Small intestine (tissue), 16 donors: Measurements from ENCODE around the gene IFNA7. TPM values are rescaled to one million over a fixed set of nuclear protein-coding genes. Genes with fewer than 3 reads are reported as not detected.
"Not testable (repeated sequence)": the region's sequence is repeated elsewhere in the genome, so short reads cannot be mapped to it uniquely, and the experiment has no call there.

Source experiments
- DNase-seq, 2 donors: peaks; one replicate each; pipeline versions ENCODE4 v3.0.0 to v3.0.0-alpha.2; 2013
- FAIRE-seq: peaks from 2 replicates; lab custom pipeline; 2012; peaks lifted over from hg19 to GRCh38; lab: Jason Lieb, UNC
- H3K27ac ChIP-seq, 3 donors: one replicate each; pipeline ENCODE4 v1.5.1; 2013; ENCODE audit warnings: low read length in 2 of 3, mild to moderate bottlenecking in 2 of 3, control low read depth in 1 of 3, inconsistent platforms in 1 of 3, low read depth in 1 of 3, moderate library complexity in 1 of 3
- H3K27me3 ChIP-seq, 3 donors: one replicate each; pipeline ENCODE4 v1.6.1; 2013; ENCODE audit warnings: low read length in 3 of 3, inconsistent platforms in 1 of 3; ENCODE audit not compliant: control insufficient read depth in 3 of 3, insufficient read depth in 3 of 3
- H3K36me3 ChIP-seq, 3 donors: one replicate each; pipeline ENCODE4 v1.6.1; 2013; ENCODE audit warnings: low read length in 3 of 3, inconsistent platforms in 1 of 3, low read depth in 1 of 3, mild to moderate bottlenecking in 1 of 3, moderate library complexity in 1 of 3; ENCODE audit not compliant: control insufficient read depth in 3 of 3, insufficient read depth in 2 of 3
- H3K4me1 ChIP-seq, 3 donors: one replicate each; pipeline ENCODE4 v1.6.1; 2013; ENCODE audit warnings: low read length in 2 of 3, inconsistent platforms in 1 of 3, low read depth in 1 of 3, mild to moderate bottlenecking in 1 of 3, moderate library complexity in 1 of 3; ENCODE audit not compliant: control insufficient read depth in 3 of 3, insufficient read depth in 2 of 3
- H3K4me3 ChIP-seq, 3 donors: one replicate each; pipeline ENCODE4 v1.5.1; 2013; ENCODE audit warnings: low read length in 3 of 3, control low read depth in 1 of 3, inconsistent platforms in 1 of 3, low read depth in 1 of 3, mild to moderate bottlenecking in 1 of 3, moderate library complexity in 1 of 3
- H3K9me3 ChIP-seq, 2 donors: one replicate each; pipeline ENCODE4 v1.6.1; 2013; ENCODE audit warnings: low read depth in 1 of 2, low read length in 1 of 2; ENCODE audit not compliant: control insufficient read depth in 2 of 2, insufficient read depth in 1 of 2
- WGBS, 3 donors: extraction: QIAGEN DNeasy Blood & Tissue Kit; methylation state at CpG; one replicate each; pipeline ENCODE4 v1.1.7; 2013; 5-methylcytosine and 5-hydroxymethylcytosine counted together
- long read RNA-seq, 10 donors: transcript quantifications; one replicate each; lab custom pipeline, GENCODE V29; 2026
- polyA plus RNA-seq, 4 donors: library from polyadenylated mRNA; stranded (reverse) in 3 of 4; unstranded in 1 of 4; fragments of 200-250 nt in 3 of 4; fragments of 120-200 nt in 1 of 4; gene quantifications; one replicate each; pipeline versions ENCODE4 v1.2.1 to v1.2.3, GENCODE V29; 2013
- donor health status: healthy with polysubstance abuse.
- donor health status: control.
- donor health status: control.
- donor health status: Bipolar disorder and iron deficiency.
- donor health status: healthy.

IFNA7 gene
- not detected for polyA plus RNA-seq
- long read RNA-seq, donor 1, result 0 reads
- long read RNA-seq, donor 2, result 0 reads
- long read RNA-seq, donor 3, result 0 reads
- long read RNA-seq, donor 4, result 0 reads
- long read RNA-seq, donor 5, result 0 reads
- long read RNA-seq, donor 6, result 0 reads
- long read RNA-seq, donor 7, result 0 reads
- long read RNA-seq, donor 8, result 0 reads
- long read RNA-seq, donor 9, result 0 reads
- long read RNA-seq, donor 10, result 0 reads

DNA sequence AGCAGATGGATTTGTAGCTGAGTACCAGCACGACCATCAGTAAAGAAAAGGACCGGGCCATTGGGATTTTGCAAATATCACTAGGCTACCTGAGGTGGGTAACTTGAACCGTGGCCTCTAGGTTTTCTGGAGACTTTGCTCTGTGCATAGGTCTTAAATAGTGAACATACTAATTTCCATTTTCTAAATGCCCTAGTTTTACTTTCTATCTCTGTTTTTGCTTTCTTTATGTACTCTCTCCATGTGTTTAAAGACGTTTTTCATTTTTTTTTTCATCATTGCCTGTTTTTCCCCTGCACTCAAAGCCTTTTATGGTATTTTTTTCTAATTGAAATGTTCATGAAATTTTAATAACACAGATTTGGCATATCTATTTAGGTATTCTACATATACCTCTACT is at the start of gene IFNA7:
IFNA7 (minus strand) TSS at position 101 of the 400 bp plus-strand sequence; CDS start at position 61, 40 bp downstream.
- not testable (repeated sequence) for DNase-seq, H3K4me1 ChIP-seq, H3K4me3 ChIP-seq, FAIRE-seq, H3K27me3 ChIP-seq, H3K9me3 ChIP-seq, H3K27ac ChIP-seq, H3K36me3 ChIP-seq
- 49 to 67% (median 57%) methylated on average over 4 of the region's 4 CpGs for WGBS, 3 donors

DNA sequence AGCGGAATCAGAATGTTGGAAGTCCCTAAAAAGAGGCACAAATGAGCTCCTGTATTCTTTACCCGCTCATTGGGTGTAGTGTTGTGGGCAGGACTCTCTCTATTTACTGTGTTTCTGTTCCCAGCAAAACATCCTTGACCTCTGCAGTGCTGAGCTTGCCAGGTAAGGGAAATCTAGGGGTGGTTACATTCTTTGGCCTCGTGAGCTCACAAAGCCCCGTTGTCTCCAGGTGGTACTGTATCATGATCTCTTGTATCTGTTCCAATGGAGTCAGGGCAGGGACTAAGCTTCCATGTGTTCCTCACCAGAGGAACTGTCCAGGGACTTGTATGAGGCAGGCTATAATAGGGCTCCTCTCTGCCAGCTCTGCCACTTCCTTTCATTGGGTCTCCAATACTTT is 49.6 kb upstream of the IFNA7 start:
- Histone ChIP-seq H3K4me3 (no peak overlapping the region), H3K27ac (no peak overlapping the region), H3K4me1 (no peaks in the 10 kb centered on the region), H3K36me3 (no peaks in the 10 kb centered on the region), H3K9me3 (no peaks in the 10 kb centered on the region), H3K27me3 (peaks cover 0 to 5% (median 0%) of the 10 kb centered on the region in 3 donors)
- FAIRE-seq, result no peak
- DNase-seq, result no peak
- WGBS, 3 donors, result 42 to 65% (median 49%) methylated on average over 4 of the region's 4 CpGs

GRCh38 chr9:21251190-21251589 is 49.2 kb upstream of the IFNA7 start:
- FAIRE-seq (no peak), DNase-seq (no peak)
- 14 to 44% (median 21%) methylated on average over 1 of the region's 1 CpG for WGBS, 3 donors

DNA sequence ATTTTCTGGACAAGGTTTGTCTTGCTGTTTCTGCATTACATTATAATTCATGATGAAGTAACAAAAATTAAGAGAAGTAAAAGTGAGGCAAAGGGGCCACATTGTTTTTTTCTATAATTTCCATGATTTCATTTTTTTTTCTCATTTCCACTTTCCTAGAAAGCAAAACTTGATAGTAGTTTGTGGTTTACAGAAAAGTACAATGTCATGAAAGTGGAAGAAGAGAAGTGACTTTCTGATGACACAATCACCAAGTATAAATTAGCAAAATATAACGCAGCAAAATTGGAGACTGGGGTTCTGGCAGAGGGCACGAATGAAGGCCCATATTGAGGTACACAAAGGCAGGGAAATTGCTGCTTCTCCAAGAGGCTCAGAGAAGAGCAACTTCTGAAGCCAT is 42.8 kb upstream of the IFNA7 start:
- Histone ChIP-seq H3K9me3 (no peaks in the 10 kb centered on the region), H3K4me1 (no peaks in the 10 kb centered on the region), H3K27ac (no peak overlapping the region), H3K4me3 (no peak overlapping the region), H3K36me3 (no peaks in the 10 kb centered on the region), H3K27me3 (no peaks in the 10 kb centered on the region)
- DNase-seq (no peak), FAIRE-seq (no peak)
- WGBS, 3 donors, result 58 to 68% (median 63%) methylated on average over 2 of the region's 2 CpGs

More at GRCh38 chr9:21251190-21251589, 49.2 kb upstream of the IFNA7 start:
- Histone ChIP-seq H3K4me1 (no peaks in the 10 kb centered on the region), H3K27ac (no peak overlapping the region), H3K4me3 (no peak overlapping the region), H3K9me3 (no peaks in the 10 kb centered on the region), H3K27me3 (peaks cover 0 to 5% (median 0%) of the 10 kb centered on the region in 3 donors), H3K36me3 (no peaks in the 10 kb centered on the region)

DNA sequence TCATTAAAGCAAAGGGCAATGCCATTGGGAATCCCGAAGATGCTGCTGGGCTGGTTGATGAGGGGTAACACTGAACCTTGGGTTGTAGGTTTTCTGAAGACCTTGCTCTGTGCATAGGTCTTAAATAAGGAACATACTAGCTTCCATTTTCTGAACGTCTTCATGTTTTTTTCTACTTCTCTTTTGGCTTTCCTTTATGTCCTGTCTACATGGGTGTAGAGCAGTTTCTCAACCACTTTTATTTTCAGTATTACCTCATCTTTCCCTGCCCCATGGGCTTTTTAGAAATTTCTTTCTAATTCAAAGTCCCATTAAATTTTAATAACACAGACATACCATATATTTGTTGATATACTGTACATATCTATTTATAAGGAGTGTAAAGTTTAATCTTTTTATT is 37.9 kb upstream of the IFNA7 start, which contains the start of gene IFNA14:
IFNA14 (minus strand) TSS at position 95 of the 400 bp plus-strand sequence; CDS start at position 25, 70 bp downstream.
- H3K9me3 ChIP-seq, result no peaks in the 10 kb centered on the region
- H3K4me3 ChIP-seq, result no peak within 1 kb of the TSS
- no peak within 1 kb of the TSS for H3K27ac ChIP-seq
- FAIRE-seq (no peak), DNase-seq (no peak)
- H3K4me1 ChIP-seq, result no peaks in the 10 kb centered on the region
- 62 to 74% (median 71%) methylated on average over 2 of the region's 2 CpGs for WGBS, 3 donors
- no peaks in the 10 kb centered on the region for H3K27me3 ChIP-seq
- no peaks in the 10 kb centered on the region for H3K36me3 ChIP-seq

GRCh38 chr9:21236360-21236714 is 34.3 kb upstream of the IFNA7 start:
- WGBS, 3 donors, result 4 to 14% (median 14%) methylated on average over 1 of the region's 1 CpG

DNA sequence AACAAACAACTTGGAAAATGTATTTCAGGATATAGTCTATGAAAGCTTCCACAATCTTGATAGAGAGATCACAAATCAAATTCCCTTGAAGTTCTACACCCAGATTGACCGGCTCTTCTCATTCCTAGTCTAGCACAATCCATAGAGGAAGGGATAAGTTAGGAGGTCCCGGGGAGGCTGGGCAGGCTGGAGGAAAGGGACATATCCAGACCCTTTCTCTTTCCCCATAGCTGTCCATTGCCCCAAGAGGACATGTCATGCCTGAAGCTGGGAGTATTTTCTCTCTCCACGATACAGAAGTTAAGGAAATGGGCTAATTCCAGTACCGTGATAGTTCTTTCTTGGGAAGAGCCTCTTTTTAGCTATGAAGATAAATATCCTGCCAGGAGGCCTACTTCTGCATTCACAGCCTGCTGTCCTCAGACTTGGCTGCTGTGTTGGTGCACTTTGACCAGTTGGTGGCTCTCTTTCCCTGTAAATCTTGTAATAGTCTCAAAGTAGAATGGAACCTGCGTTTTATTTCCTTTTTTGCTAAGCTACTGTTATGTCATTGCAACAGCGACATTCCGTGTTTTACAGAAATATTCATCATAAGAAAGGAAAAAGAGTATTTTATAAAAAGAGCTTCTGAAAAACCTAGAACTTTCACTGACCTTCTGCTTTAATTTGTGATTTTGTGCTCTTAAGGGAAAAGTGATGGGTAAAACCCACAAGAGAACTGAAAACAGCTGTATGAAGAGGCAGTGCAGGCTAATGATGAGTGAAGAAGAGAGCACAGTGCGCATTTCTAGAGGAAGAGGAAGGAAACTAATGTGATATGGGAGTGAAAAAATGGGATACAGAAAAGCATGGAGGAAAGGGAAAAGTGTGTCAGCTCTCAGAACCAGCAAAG is 33.7 kb upstream of the IFNA7 start:
- not testable (repeated sequence) for H3K36me3 ChIP-seq, FAIRE-seq, H3K27ac ChIP-seq, H3K27me3 ChIP-seq, H3K4me3 ChIP-seq, H3K4me1 ChIP-seq, H3K9me3 ChIP-seq
- 34 to 36% (median 34%) methylated on average over 8 of the region's 8 CpGs for WGBS, 3 donors
- DNase-seq, result peak; percentile 30 to 50

More at GRCh38 chr9:21236360-21236714, 34.3 kb upstream of the IFNA7 start:
- H3K27me3 ChIP-seq, FAIRE-seq, H3K4me3 ChIP-seq, H3K36me3 ChIP-seq, H3K27ac ChIP-seq, H3K4me1 ChIP-seq, H3K9me3 ChIP-seq, DNase-seq: not testable (repeated sequence)

DNA sequence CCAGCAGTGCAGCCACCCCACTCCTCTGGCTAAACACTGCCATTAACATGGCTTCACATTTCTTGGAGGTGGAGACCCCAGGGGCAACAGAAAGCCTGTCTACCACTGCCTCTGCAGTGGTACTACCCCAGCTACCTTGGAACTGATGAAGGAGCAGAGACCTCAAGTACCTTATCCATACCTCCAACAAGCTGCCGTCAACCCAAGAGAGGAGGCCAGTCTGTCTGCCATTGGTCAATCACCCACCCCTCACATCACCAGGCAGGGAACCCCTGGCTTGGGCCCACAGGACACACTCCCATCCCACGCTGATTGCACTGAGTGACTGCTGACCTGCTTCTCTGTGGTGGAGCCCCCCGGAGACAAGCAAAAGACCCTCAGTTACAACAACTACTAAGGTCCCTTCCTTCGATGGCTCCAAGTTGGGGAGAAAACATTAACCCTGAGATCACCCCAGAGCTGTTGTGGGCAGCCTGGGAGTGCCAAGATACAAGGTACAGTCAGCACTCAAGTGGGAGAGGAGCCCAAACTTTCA is 32.2 kb upstream of the IFNA7 start:
- no peak overlapping the region for H3K27ac ChIP-seq
- FAIRE-seq (no peak), DNase-seq (no peak)
- H3K9me3 ChIP-seq, result no peaks in the 10 kb centered on the region
- no peak overlapping the region for H3K4me3 ChIP-seq
- no peaks in the 10 kb centered on the region for H3K36me3 ChIP-seq
- H3K4me1 ChIP-seq, result no peaks in the 10 kb centered on the region
- WGBS, 3 donors, result 76 to 87% (median 85%) methylated on average over 4 of the region's 4 CpGs
- no peaks in the 10 kb centered on the region for H3K27me3 ChIP-seq
